NCI-H1092 treated with DMSO at 0.1 percent for 48 hours (cell line): ENCODE measurements around the gene FGF7.
"Not testable (repeated sequence)": the region's sequence is repeated elsewhere in the genome, so short reads cannot be mapped to it uniquely, and the experiment has no call there.

Source experiments
- DNase-seq: peaks from one replicate; lab custom pipeline; 2025; lab: John Stamatoyannopoulos, UW

The FGF7 gene

GRCh38 chr15:49494842-49495241 lies 71.8 kb downstream of the FGF7 start:
- no peak for DNase-seq

GRCh38 chr15:49495993-49496753 lies 73.1 kb downstream of the FGF7 start:
- DNase-seq, result no peak

GRCh38 chr15:49501586-49501985 lies 78.5 kb downstream of the FGF7 start:
- no peak for DNase-seq

- no peak for DNase-seq
These were observed 83.3 kb downstream of the FGF7 start for GRCh38 chr15:49506341-49506740.

GRCh38 chr15:49507261-49507660 lies 84.2 kb downstream of the FGF7 start:
- DNase-seq, result no peak

- DNase-seq, result not testable (repeated sequence)
These were observed 89.7 kb downstream of the FGF7 start for GRCh38 chr15:49512739-49513138.

GRCh38 chr15:49521802-49522201 lies 98.8 kb downstream of the FGF7 start:
- no peak for DNase-seq

- no peak for DNase-seq
These were observed 105.2 kb downstream of the FGF7 start for GRCh38 chr15:49528289-49528688.

- DNase-seq, result no peak
These were observed 107.0 kb downstream of the FGF7 start for GRCh38 chr15:49530092-49530491.
